PC-3 (cell line): ENCODE results near the gene PRKN. TPM values are rescaled to one million over a fixed set of nuclear protein-coding genes. Genes with fewer than 3 reads are reported as not detected.

Experiments used
- ATAC-seq: fragments of 200-7000 bp; cut with Tn5 transposase; 2 replicates; pipeline ENCODE4 v1.9.1; 2020; ENCODE audit warnings: mild to moderate bottlenecking, moderate library complexity
- BruUV-seq: library from RNA; stranded (reverse); fragments of 400-500 nt; replicated peaks from 2 replicates; lab custom pipeline; 2021; lab: Mats Ljungman, UMichigan
- CTCF ChIA-PET: fragments of 300-600 bp; sonication (Branson Sonifier 250); formaldehyde crosslinking; loops from one replicate; lab custom pipeline; 2022; ENCODE audit warnings: antibody characterized with exemption; lab: Charles Lee
- POLR2A ChIA-PET: fragments of 300-600 bp; sonication (Branson Sonifier 250); formaldehyde crosslinking; loops from one replicate; lab custom pipeline; 2022; ENCODE audit warnings: antibody characterized with exemption; ENCODE audit not compliant: unreplicated experiment; lab: Charles Lee
- DNase-seq: peaks from one replicate; pipeline ENCODE4 v3.0.0-alpha.2; 2015
- H2AFZ ChIP-seq: fragments of 300-600 bp; sonication (generic); 2 replicates; pipeline ENCODE4 v1.6.0; 2016; ENCODE audit warnings: antibody characterized with exemption, low read length
- H3F3A ChIP-seq: fragments of 300-600 bp; sonication (generic); one replicate; pipeline ENCODE4 v1.6.0; 2017; ENCODE audit warnings: antibody characterized with exemption, low read length, control low read depth, mild to moderate bottlenecking; ENCODE audit not compliant: unreplicated experiment
- H3K27ac ChIP-seq: fragments of 300-600 bp; sonication (generic); 2 replicates; pipeline ENCODE4 v1.5.1; 2016; ENCODE audit warnings: mild to moderate bottlenecking, low read length
- H3K27me3 ChIP-seq: fragments of 300-600 bp; sonication (generic); 2 replicates; pipeline ENCODE4 v1.6.1; 2016; ENCODE audit warnings: low read length, mixed read lengths
- H3K36me3 ChIP-seq: fragments of 300-600 bp; sonication (generic); 2 replicates; pipeline ENCODE4 v1.6.1; 2016; ENCODE audit warnings: low read depth, mixed run types, low read length, mixed read lengths
- H3K4me1 ChIP-seq: fragments of 300-600 bp; sonication (generic); 2 replicates; pipeline ENCODE4 v1.5.1; 2016; ENCODE audit warnings: low read length; ENCODE audit not compliant: insufficient read depth
- H3K4me2 ChIP-seq: fragments of 300-600 bp; sonication (generic); 2 replicates; pipeline ENCODE4 v1.6.0; 2016; ENCODE audit warnings: low read length
- H3K4me3 ChIP-seq: fragments of 300-600 bp; sonication (generic); 2 replicates; pipeline ENCODE4 v1.5.1; 2016; ENCODE audit warnings: mild to moderate bottlenecking, low read length, mixed read lengths
- H3K79me2 ChIP-seq: fragments of 300-600 bp; sonication (generic); 2 replicates; pipeline ENCODE4 v1.6.1; 2017; ENCODE audit warnings: low read length, mixed read lengths
- H3K9ac ChIP-seq: fragments of 300-600 bp; sonication (generic); 2 replicates; pipeline ENCODE4 v1.6.0; 2016; ENCODE audit warnings: mild to moderate bottlenecking, low read length
- H3K9me2 ChIP-seq: fragments of 300-600 bp; sonication (generic); replicated peaks from 2 replicates; pipeline ENCODE4 v1.6.1; 2016; ENCODE audit warnings: mixed run types, low read length, mixed read lengths
- H3K9me3 ChIP-seq: fragments of 300-600 bp; sonication (generic); 2 replicates; pipeline ENCODE4 v1.6.1; 2016; ENCODE audit warnings: low read length, mixed read lengths
- H4K20me1 ChIP-seq: fragments of 300-600 bp; sonication (generic); 2 replicates; pipeline ENCODE4 v1.6.1; 2016; ENCODE audit warnings: low read length, mixed read lengths
- CTCF ChIP-seq: fragments of 300-600 bp; sonication (generic); conservative IDR thresholded peaks from 2 replicates; pipeline ENCODE4 v1.5.1; 2017; ENCODE audit warnings: antibody characterized with exemption, low read depth, mild to moderate bottlenecking, low read length
- EZH2 ChIP-seq: fragments of 300-600 bp; sonication (generic); IDR thresholded peaks from one replicate; pipeline ENCODE4 v1.6.1; 2017; ENCODE audit warnings: antibody characterized with exemption, mild to moderate bottlenecking, low read length; ENCODE audit not compliant: unreplicated experiment
- EZH2phosphoT487 ChIP-seq: fragments of 300-600 bp; sonication (generic); IDR thresholded peaks from 2 replicates; pipeline ENCODE4 v1.6.1; 2018; ENCODE audit warnings: mild to moderate bottlenecking, antibody characterized with exemption, low read length, borderline replicate concordance
- intact Hi-C: fragments of 100-400 bp; cut with micrococcal nuclease; formaldehyde crosslinking; loops from 2 replicates; pipeline ENCODE4 v1.9.0; 2023
- total RNA-seq: library from RNA; depleted of rRNA; stranded (reverse); fragments of >200 nt; gene quantifications from 2 replicates; pipeline ENCODE4 v1.2.3, GENCODE V29; 2014

The PRKN gene
- total RNA-seq, 1 experiment from 2014 or later: not detected

GRCh38 chr6:162528538-162528937 lies 199.0 kb downstream of the PRKN start:
- Histone ChIP-seq H3K4me2 (no peak overlapping the region), H3K9me3 (no peaks in the 10 kb centered on the region), H3K36me3 (no peaks in the 10 kb centered on the region), H3K9ac (no peak overlapping the region), H3K27ac (no peak overlapping the region), H3K4me3 (no peak overlapping the region), H4K20me1 (no peaks in the 10 kb centered on the region), H3K79me2 (no peaks in the 10 kb centered on the region), H3K4me1 (no peaks in the 10 kb centered on the region), H3F3A (no peaks in the 10 kb centered on the region), H3K27me3 (no peaks in the 10 kb centered on the region), H2AFZ (no peak overlapping the region), H3K9me2 (no peaks in the 10 kb centered on the region)
- no TSS peak for BruUV-seq
- intact Hi-C loops: no loop called here
- POLR2A ChIA-PET: no interaction called here
- TF ChIP-seq CTCF (no peak), EZH2phosphoT487 (no peak), EZH2 (no peak)
- no peak for DNase-seq
- ATAC-seq: no peak
- CTCF ChIA-PET: no interaction called here

- Histone ChIP-seq H3K27ac (no peak overlapping the region), H3K4me2 (no peak overlapping the region), H3K4me1 (no peaks in the 10 kb centered on the region), H3K9me3 (no peaks in the 10 kb centered on the region), H3K36me3 (no peaks in the 10 kb centered on the region), H2AFZ (no peak overlapping the region), H3K4me3 (no peak overlapping the region), H3K9me2 (no peaks in the 10 kb centered on the region), H4K20me1 (no peaks in the 10 kb centered on the region), H3F3A (no peaks in the 10 kb centered on the region), H3K9ac (no peak overlapping the region), H3K27me3 (no peaks in the 10 kb centered on the region), H3K79me2 (no peaks in the 10 kb centered on the region)
- POLR2A ChIA-PET: no interaction called here
- CTCF ChIA-PET: no interaction called here
- no peak for DNase-seq
- intact Hi-C loops: no loop called here
- BruUV-seq: no TSS peak
- ATAC-seq: no peak
- TF ChIP-seq CTCF (no peak), EZH2phosphoT487 (no peak), EZH2 (no peak)
Observed at GRCh38 chr6:162526960-162527359, 200.6 kb downstream of the PRKN start.

- H3K9me2 ChIP-seq: no peaks in the 10 kb centered on the region
- H3K4me1 ChIP-seq: no peaks in the 10 kb centered on the region
- no peaks in the 10 kb centered on the region for H3K27me3 ChIP-seq
- ATAC-seq: no peak
- no peak for TF ChIP-seq EZH2
- TF ChIP-seq EZH2phosphoT487: no peak
- no peak for TF ChIP-seq CTCF
- H3F3A ChIP-seq: no peaks in the 10 kb centered on the region
- POLR2A ChIA-PET: no interaction called here
- H3K4me3 ChIP-seq: no peak overlapping the region
- CTCF ChIA-PET: no interaction called here
- no TSS peak for BruUV-seq
- H3K9ac ChIP-seq: no peak overlapping the region
- H3K27ac ChIP-seq: no peak overlapping the region
- no peaks in the 10 kb centered on the region for H3K36me3 ChIP-seq
- H3K79me2 ChIP-seq: no peaks in the 10 kb centered on the region
- no peak for DNase-seq
- no peak overlapping the region for H3K4me2 ChIP-seq
- no peaks in the 10 kb centered on the region for H4K20me1 ChIP-seq
- H2AFZ ChIP-seq: no peak overlapping the region
- intact Hi-C loops: no loop called here
- H3K9me3 ChIP-seq: no peaks in the 10 kb centered on the region
Observed at GRCh38 chr6:162525181-162525580, 202.4 kb downstream of the PRKN start.
